ENCODE data around the gene IL13. TPM values are rescaled to one million over a fixed set of nuclear protein-coding genes. Genes with fewer than 3 reads are reported as not detected.

IL13 gene
- total RNA-seq, 2 donors from 2014 or later = not detected

DNA sequence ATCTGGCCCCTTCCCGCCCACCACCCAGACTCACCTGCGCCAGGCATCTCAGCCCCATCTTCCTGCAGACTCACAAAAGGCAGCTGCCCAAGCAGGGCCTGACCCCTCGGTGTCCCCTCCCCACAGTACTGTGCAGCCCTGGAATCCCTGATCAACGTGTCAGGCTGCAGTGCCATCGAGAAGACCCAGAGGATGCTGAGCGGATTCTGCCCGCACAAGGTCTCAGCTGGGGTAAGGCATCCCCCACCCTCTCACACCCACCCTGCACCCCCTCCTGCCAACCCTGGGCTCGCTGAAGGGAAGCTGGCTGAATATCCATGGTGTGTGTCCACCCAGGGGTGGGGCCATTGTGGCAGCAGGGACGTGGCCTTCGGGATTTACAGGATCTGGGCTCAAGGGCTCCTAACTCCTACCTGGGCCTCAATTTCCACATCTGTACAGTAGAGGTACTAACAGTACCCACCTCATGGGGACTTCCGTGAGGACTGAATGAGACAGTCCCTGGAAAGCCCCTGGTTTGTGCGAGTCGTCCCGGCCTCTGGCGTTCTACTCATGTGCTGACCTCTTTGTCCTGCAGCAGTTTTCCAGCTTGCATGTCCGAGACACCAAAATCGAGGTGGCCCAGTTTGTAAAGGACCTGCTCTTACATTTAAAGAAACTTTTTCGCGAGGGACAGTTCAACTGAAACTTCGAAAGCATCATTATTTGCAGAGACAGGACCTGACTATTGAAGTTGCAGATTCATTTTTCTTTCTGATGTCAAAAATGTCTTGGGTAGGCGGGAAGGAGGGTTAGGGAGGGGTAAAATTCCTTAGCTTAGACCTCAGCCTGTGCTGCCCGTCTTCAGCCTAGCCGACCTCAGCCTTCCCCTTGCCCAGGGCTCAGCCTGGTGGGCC is 1.9 kb downstream of the IL13 start:
- H3K4me1 Mint-ChIP-seq = peaks cover 15% of the 10 kb centered on the region
- no peak overlapping the region for H3K27ac Mint-ChIP-seq
- TF ChIP-seq, protein P1, sequence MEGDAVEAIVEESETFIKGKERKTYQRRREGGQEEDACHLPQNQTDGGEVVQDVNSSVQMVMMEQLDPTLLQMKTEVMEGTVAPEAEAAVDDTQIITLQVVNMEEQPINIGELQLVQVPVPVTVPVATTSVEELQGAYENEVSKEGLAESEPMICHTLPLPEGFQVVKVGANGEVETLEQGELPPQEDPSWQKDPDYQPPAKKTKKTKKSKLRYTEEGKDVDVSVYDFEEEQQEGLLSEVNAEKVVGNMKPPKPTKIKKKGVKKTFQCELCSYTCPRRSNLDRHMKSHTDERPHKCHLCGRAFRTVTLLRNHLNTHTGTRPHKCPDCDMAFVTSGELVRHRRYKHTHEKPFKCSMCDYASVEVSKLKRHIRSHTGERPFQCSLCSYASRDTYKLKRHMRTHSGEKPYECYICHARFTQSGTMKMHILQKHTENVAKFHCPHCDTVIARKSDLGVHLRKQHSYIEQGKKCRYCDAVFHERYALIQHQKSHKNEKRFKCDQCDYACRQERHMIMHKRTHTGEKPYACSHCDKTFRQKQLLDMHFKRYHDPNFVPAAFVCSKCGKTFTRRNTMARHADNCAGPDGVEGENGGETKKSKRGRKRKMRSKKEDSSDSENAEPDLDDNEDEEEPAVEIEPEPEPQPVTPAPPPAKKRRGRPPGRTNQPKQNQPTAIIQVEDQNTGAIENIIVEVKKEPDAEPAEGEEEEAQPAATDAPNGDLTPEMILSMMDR (conservative IDR thresholded peaks at IDR 0.05) = no peak

DNA sequence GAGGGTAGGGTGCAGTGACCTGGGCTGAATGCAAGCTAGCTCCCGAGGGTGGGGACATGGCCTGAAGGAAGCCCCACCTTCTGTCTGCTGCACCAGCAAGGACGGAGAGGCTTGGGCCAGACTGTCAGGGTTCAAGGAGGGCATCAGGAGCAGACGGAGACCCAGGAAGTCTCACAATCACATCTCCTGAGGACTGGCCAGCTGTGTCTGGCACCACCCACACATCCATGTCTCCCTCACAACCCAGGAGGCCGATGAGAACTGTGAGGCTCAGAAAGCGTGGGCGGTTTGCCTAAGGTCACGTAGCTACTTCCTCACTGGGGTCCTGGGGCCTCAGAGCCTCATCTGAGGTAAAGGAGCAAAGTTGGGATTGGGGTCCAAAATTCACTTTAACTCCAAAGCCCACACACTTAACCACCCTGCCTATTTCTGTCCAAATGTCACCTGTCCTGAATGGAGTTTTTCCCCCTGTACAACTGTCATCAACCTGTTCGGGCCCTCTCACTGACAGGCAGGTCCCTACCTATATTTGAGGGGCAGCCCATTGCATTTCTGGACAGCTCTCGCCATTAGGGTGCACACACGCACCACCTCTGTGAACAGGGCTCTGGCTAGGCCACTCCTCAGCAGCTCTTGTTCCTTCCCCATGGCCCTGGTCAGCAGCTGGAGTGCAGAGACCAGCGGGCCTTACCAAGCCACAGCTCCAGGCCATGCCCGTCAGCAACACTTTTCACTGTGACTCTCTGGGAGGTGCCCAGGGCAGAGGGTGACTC is 3.4 kb downstream of the IL13 start:
- Histone ChIP-seq H3K9ac (ENCODE audit: extremely low read depth, low read length, poor library complexity, severe bottlenecking) (no peak overlapping the region), H3K9me3 (ENCODE audit: control insufficient read depth, low read length) (no peaks in the 10 kb centered on the region), H3K4me3 (ENCODE audit: low read length) (no peak overlapping the region), H3K4me1 (ENCODE audit: control insufficient read depth, insufficient read depth, low read length) (peaks cover 9% of the 10 kb centered on the region), H3K27ac (ENCODE audit: low read depth, low read length) (no peak overlapping the region), H3K36me3 (ENCODE audit: control insufficient read depth, insufficient read depth, low read length) (no peaks in the 10 kb centered on the region), H3K27me3 (ENCODE audit: control insufficient read depth, insufficient read depth, low read length, poor library complexity, severe bottlenecking) (peaks cover 16% of the 10 kb centered on the region)
- Mint-ChIP-seq H3K9me3 (no peaks in the 10 kb centered on the region), H3K36me3 (ENCODE audit: low read depth) (no peaks in the 10 kb centered on the region), H3K27ac (no peak overlapping the region), H3K4me3 (no peak overlapping the region), H3K4me1 (peaks cover 16% of the 10 kb centered on the region), H3K27me3 (ENCODE audit: insufficient read depth) (peaks cover 20% of the 10 kb centered on the region)
- DNase-seq = no peak
- TF ChIP-seq, protein P1 (conservative IDR thresholded peaks at IDR 0.05) = no peak
- WGBS, 2 experiments (ENCODE audit: insufficient coverage in 1 of 2, insufficient read length in 1 of 2) = 91 to 93% methylated on average over 8 to 12 of the region's 12 CpGs

More for the DNA sequence above, 1.9 kb downstream of the IL13 start:
- Mint-ChIP-seq H3K27me3 (ENCODE audit: insufficient read depth) (peaks cover 32% of the 10 kb centered on the region), H3K4me3 (no peak overlapping the region), H3K36me3 (ENCODE audit: low read depth) (peaks cover under 1% of the 10 kb centered on the region), H3K9me3 (peaks cover 4% of the 10 kb centered on the region)
- H3K9ac ChIP-seq (ENCODE audit: extremely low read depth, low read length, poor library complexity, severe bottlenecking) = no peak overlapping the region
- no peak for DNase-seq
- H3K36me3 ChIP-seq (ENCODE audit: control insufficient read depth, insufficient read depth, low read length) = no peaks in the 10 kb centered on the region
- no peaks in the 10 kb centered on the region for H3K9me3 ChIP-seq (ENCODE audit: control insufficient read depth, low read length)
- peaks cover 9% of the 10 kb centered on the region for H3K4me1 ChIP-seq (ENCODE audit: control insufficient read depth, insufficient read depth, low read length)
- H3K4me3 ChIP-seq (ENCODE audit: low read length) = no peak overlapping the region
- peaks cover 32% of the 10 kb centered on the region for H3K27me3 ChIP-seq (ENCODE audit: control insufficient read depth, insufficient read depth, low read length, poor library complexity, severe bottlenecking)
- H3K27ac ChIP-seq (ENCODE audit: low read depth, low read length) = no peak overlapping the region
- WGBS, 2 experiments (ENCODE audit: insufficient coverage in 1 of 2, insufficient read length in 1 of 2) = 93 to 94% methylated on average over 13 to 23 of the region's 23 CpGs

DNA sequence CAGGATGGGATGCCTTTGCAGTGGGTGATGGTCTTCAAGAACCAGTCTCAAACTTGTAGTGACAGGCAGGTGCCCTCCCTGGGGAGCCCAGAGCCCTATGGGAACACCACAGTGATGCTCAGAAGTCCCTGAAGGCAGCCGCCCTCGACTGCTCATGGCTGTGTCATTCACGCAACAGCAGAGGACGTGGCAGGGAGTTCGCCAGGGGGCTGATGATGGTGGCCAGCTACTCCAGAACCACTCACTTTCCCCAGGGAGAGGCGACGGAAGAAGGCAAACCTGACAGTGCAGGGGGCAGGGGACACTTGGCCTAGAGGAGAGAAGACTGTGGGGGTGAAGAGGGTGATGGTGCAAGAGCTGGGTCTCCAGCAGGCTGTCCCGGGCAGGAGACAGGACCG is 4.0 kb downstream of the IL13 start:
- WGBS, 2 experiments (ENCODE audit: insufficient coverage in 1 of 2, insufficient read length in 1 of 2) = 94 to 100% methylated on average over 7 to 9 of the region's 9 CpGs
- H3K9me3 Mint-ChIP-seq = no peaks in the 10 kb centered on the region

More for the DNA sequence above, 4.0 kb downstream of the IL13 start:
- H3K4me1 Mint-ChIP-seq = peaks cover 16% of the 10 kb centered on the region
- DNase-seq = no peak
- Histone ChIP-seq H3K4me1 (ENCODE audit: control insufficient read depth, insufficient read depth, low read length) (peaks cover 9% of the 10 kb centered on the region), H3K36me3 (ENCODE audit: control insufficient read depth, insufficient read depth, low read length) (no peaks in the 10 kb centered on the region), H3K4me3 (ENCODE audit: low read length) (no peak overlapping the region), H3K9me3 (ENCODE audit: control insufficient read depth, low read length) (no peaks in the 10 kb centered on the region), H3K9ac (ENCODE audit: extremely low read depth, low read length, poor library complexity, severe bottlenecking) (no peak overlapping the region), H3K27ac (ENCODE audit: low read depth, low read length) (no peak overlapping the region), H3K27me3 (ENCODE audit: control insufficient read depth, insufficient read depth, low read length, poor library complexity, severe bottlenecking) (peaks cover 10% of the 10 kb centered on the region)
- no peak overlapping the region for H3K4me3 Mint-ChIP-seq
- H3K27ac Mint-ChIP-seq = no peak overlapping the region
- H3K36me3 Mint-ChIP-seq (ENCODE audit: low read depth) = no peaks in the 10 kb centered on the region
- H3K27me3 Mint-ChIP-seq (ENCODE audit: insufficient read depth) = peaks cover 15% of the 10 kb centered on the region
- TF ChIP-seq, protein P1 (conservative IDR thresholded peaks at IDR 0.05) = no peak
